ENCODE results near the gene ALOX5. TPM values are rescaled to one million over a fixed set of nuclear protein-coding genes. Genes with fewer than 3 reads are reported as not detected.

Gene ALOX5
- total and polyA plus RNA-seq, 10 of the 15 experiments (the other 5 are each of a cell fraction or from before 2014, with no cell fraction given): 0.43 to 102 (median 34.2) TPM

DNA sequence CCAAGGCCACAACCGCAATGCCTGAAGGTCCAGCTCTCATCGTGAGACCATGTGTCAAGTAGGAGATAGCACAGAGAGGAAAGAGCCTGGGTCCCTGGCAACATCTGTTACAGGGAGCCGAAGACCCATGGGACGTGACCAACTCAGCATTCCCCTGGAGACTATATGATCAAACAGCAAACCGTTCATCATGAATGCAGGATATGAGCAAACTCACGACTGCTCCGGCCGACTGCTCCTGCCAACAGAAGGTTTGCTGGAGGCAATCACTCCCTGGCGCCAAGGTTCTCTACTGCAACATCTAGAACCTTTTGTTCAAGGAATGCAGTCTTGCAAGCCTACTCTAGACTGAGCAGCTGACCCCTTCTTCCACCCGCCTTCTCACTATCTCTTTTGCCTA, 114.3 kb downstream of the ALOX5 start:
- no TSS peak for BruUV-seq (replicated peaks)
- 25% methylated on average over 10 of the region's 10 CpGs for WGBS (ENCODE audit: insufficient coverage, insufficient replicate concordance, low lambda C conversion rate, missing lambda C conversion rate)
- H3K36me3 ChIP-seq (ENCODE audit: control insufficient read depth in 2 of 2, insufficient read depth in 2 of 2, low read length in 1 of 2): no peaks in the 10 kb centered on the region; a peak in 1 of 4 replicates
- no peaks in the 10 kb centered on the region for H3K79me2 ChIP-seq (ENCODE audit: control insufficient read depth, insufficient read depth, low read length)
- intact Hi-C loops (cut with micrococcal nuclease; ENCODE audit: unreplicated experiment) (no loop called here), in situ Hi-C loops (cut with MboI) (no loop called here)
- no peaks in the 10 kb centered on the region for H3K27me3 ChIP-seq (replicated peaks in 1 of 2; ENCODE audit: control insufficient read depth in 2 of 2, insufficient read depth in 2 of 2, low read length in 1 of 2)
- no peak for FAIRE-seq
- H3K27ac ChIP-seq (ENCODE audit: control insufficient read depth, insufficient read depth): no peak overlapping the region
- H2AFZ ChIP-seq (ENCODE audit: control insufficient read depth, low read depth, low read length): no peak overlapping the region
- POLR2A ChIA-PET: no interaction called here
- H3K4me2 ChIP-seq (ENCODE audit: control insufficient read depth, insufficient read depth): no peak overlapping the region
- CTCF ChIA-PET: no interaction called here
- RAD21 ChIA-PET (ENCODE audit: unreplicated experiment): no interaction called here
- H3K4me1 ChIP-seq (ENCODE audit: control insufficient read depth, insufficient read depth, low read length): no peaks in the 10 kb centered on the region
- SMC1A ChIA-PET (ENCODE audit: uncharacterized antibody, unreplicated experiment): no interaction called here
- H3K9ac ChIP-seq (ENCODE audit: control insufficient read depth, insufficient read depth, low read length): no peak overlapping the region
- no peak for TF ChIP-seq MXI1 (IDR thresholded peaks at IDR 0.05; ENCODE audit: low read depth, low read length)
- no peak for TF ChIP-seq ATF7 (IDR thresholded peaks at IDR 0.05; ENCODE audit: low read depth)
- TF ChIP-seq, protein P1, sequence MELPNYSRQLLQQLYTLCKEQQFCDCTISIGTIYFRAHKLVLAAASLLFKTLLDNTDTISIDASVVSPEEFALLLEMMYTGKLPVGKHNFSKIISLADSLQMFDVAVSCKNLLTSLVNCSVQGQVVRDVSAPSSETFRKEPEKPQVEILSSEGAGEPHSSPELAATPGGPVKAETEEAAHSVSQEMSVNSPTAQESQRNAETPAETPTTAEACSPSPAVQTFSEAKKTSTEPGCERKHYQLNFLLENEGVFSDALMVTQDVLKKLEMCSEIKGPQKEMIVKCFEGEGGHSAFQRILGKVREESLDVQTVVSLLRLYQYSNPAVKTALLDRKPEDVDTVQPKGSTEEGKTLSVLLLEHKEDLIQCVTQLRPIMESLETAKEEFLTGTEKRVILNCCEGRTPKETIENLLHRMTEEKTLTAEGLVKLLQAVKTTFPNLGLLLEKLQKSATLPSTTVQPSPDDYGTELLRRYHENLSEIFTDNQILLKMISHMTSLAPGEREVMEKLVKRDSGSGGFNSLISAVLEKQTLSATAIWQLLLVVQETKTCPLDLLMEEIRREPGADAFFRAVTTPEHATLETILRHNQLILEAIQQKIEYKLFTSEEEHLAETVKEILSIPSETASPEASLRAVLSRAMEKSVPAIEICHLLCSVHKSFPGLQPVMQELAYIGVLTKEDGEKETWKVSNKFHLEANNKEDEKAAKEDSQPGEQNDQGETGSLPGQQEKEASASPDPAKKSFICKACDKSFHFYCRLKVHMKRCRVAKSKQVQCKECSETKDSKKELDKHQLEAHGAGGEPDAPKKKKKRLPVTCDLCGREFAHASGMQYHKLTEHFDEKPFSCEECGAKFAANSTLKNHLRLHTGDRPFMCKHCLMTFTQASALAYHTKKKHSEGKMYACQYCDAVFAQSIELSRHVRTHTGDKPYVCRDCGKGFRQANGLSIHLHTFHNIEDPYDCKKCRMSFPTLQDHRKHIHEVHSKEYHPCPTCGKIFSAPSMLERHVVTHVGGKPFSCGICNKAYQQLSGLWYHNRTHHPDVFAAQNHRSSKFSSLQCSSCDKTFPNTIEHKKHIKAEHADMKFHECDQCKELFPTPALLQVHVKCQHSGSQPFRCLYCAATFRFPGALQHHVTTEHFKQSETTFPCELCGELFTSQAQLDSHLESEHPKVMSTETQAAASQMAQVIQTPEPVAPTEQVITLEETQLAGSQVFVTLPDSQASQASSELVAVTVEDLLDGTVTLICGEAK (IDR thresholded peaks at IDR 0.05; ENCODE audit: borderline replicate concordance): no peak
- TF ChIP-seq, protein P2, sequence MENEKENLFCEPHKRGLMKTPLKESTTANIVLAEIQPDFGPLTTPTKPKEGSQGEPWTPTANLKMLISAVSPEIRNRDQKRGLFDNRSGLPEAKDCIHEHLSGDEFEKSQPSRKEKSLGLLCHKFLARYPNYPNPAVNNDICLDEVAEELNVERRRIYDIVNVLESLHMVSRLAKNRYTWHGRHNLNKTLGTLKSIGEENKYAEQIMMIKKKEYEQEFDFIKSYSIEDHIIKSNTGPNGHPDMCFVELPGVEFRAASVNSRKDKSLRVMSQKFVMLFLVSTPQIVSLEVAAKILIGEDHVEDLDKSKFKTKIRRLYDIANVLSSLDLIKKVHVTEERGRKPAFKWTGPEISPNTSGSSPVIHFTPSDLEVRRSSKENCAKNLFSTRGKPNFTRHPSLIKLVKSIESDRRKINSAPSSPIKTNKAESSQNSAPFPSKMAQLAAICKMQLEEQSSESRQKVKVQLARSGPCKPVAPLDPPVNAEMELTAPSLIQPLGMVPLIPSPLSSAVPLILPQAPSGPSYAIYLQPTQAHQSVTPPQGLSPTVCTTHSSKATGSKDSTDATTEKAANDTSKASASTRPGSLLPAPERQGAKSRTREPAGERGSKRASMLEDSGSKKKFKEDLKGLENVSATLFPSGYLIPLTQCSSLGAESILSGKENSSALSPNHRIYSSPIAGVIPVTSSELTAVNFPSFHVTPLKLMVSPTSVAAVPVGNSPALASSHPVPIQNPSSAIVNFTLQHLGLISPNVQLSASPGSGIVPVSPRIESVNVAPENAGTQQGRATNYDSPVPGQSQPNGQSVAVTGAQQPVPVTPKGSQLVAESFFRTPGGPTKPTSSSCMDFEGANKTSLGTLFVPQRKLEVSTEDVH (IDR thresholded peaks at IDR 0.05; ENCODE audit: low read depth, partially characterized antibody): no peak
- ATAC-seq: no peak
- DNase-seq (ENCODE audit: low read depth, low spot score): no peak
- no peak overlapping the region for H3K4me3 ChIP-seq
- no peaks in the 10 kb centered on the region for H4K20me1 ChIP-seq (ENCODE audit: control insufficient read depth, insufficient read depth)
- H3K9me3 ChIP-seq (replicated peaks; ENCODE audit: control insufficient read depth, insufficient read depth, low read length): peaks cover 1% of the 10 kb centered on the region; the same call in 1 of the 3 replicates
